H1 (cell line): ENCODE measurements around the gene IL16. TPM values are rescaled to one million over a fixed set of nuclear protein-coding genes. Genes with fewer than 3 reads are reported as not detected.

ENCODE experiments used
- CTCF ChIA-PET: fragments of 300-600 bp; sonication (Branson Sonifier 250); formaldehyde crosslinking; loops from one replicate; lab custom pipeline; 2021; ENCODE audit not compliant: partially characterized antibody; lab: Charles Lee
- POLR2A ChIA-PET: fragments of 300-600 bp; sonication (Branson Sonifier 250); formaldehyde crosslinking; loops from one replicate; lab custom pipeline; 2021; ENCODE audit warnings: inconsistent platforms; ENCODE audit not compliant: partially characterized antibody; lab: Charles Lee
- DNase-seq, 2 experiments: peaks; one replicate each; pipeline versions ENCODE4 v3.0.0 to v3.0.0-alpha.2; 2010 to 2022; ENCODE audit warnings: low spot score in 2 of 2, low read depth in 1 of 2, mixed read lengths in 1 of 2
- FAIRE-seq: peaks from 2 replicates; lab custom pipeline; 2011; peaks lifted over from hg19 to GRCh38; lab: Jason Lieb, UNC
- H2AFZ ChIP-seq: 2 replicates; pipeline ENCODE4 v1.8.1; 2012; ENCODE audit warnings: low read length, inconsistent platforms
- H2AK5ac ChIP-seq: 2 replicates; pipeline ENCODE4 v1.6.1; 2013; ENCODE audit warnings: low read depth, low read length
- H2BK120ac ChIP-seq: replicated peaks from 2 replicates; pipeline ENCODE3; 2013; ENCODE audit warnings: low read depth, low read length, inconsistent platforms
- H2BK12ac ChIP-seq: 2 replicates; pipeline ENCODE4 v1.6.1; 2013; ENCODE audit warnings: low read depth, low read length
- H2BK15ac ChIP-seq: 2 replicates; pipeline ENCODE4 v1.6.1; 2013; ENCODE audit warnings: low read length
- H2BK20ac ChIP-seq: 2 replicates; pipeline ENCODE4 v1.6.1; 2013; ENCODE audit warnings: low read length
- H2BK5ac ChIP-seq: 2 replicates; pipeline ENCODE4 v1.6.1; 2013; ENCODE audit warnings: low read depth, low read length
- H3K14ac ChIP-seq: 2 replicates; pipeline ENCODE4 v1.6.1; 2013; ENCODE audit warnings: inconsistent platforms; ENCODE audit not compliant: insufficient read length
- H3K18ac ChIP-seq: 2 replicates; pipeline ENCODE4 v1.6.1; 2013; ENCODE audit warnings: low read length; ENCODE audit errors: extremely low read depth
- H3K23ac ChIP-seq: 2 replicates; pipeline ENCODE4 v1.6.1; 2013; ENCODE audit warnings: inconsistent platforms; ENCODE audit not compliant: insufficient read length
- H3K23me2 ChIP-seq: 2 replicates; pipeline ENCODE4 v1.6.1; 2013; ENCODE audit warnings: low read depth, low read length
- H3K27ac ChIP-seq: 2 replicates; pipeline ENCODE4 v1.6.1; 2011; ENCODE audit warnings: low read depth, low read length, inconsistent platforms
- H3K27me3 ChIP-seq, 4 experiments: replicated peaks in 1 of 4; 1 replicate in 1 of 4; 2 replicates in 3 of 4; pipeline versions ENCODE4 v1.6.1 to v1.8.1; 2011 to 2013; ENCODE audit warnings: low read length in 3 of 4, mild to moderate bottlenecking in 3 of 4, inconsistent platforms in 2 of 4, mixed read lengths in 2 of 4, moderate library complexity in 1 of 4; ENCODE audit not compliant: control insufficient read depth in 3 of 4, insufficient read depth in 3 of 4; ENCODE audit errors: extremely low read depth in 1 of 4
- H3K36me3 ChIP-seq, 4 experiments: 2 replicates each; pipeline versions ENCODE4 v1.6.1 to v1.8.1; 2011 to 2013; ENCODE audit warnings: mild to moderate bottlenecking in 4 of 4, low read length in 3 of 4, moderate library complexity in 2 of 4, control low read depth in 1 of 4, inconsistent platforms in 1 of 4; ENCODE audit not compliant: insufficient read depth in 4 of 4, control insufficient read depth in 2 of 4
- H3K4ac ChIP-seq: replicated peaks from 2 replicates; pipeline ENCODE3; 2013; ENCODE audit warnings: low read length, low read depth, mixed read lengths, inconsistent platforms; ENCODE audit not compliant: insufficient read length
- H3K4me1 ChIP-seq, 4 experiments: replicated peaks in 1 of 4; 1 replicate in 1 of 4; 2 replicates in 3 of 4; pipeline versions ENCODE4 v1.6.1 to v1.8.1; 2011 to 2013; ENCODE audit warnings: low read length in 3 of 4, inconsistent platforms in 2 of 4, mixed read lengths in 1 of 4; ENCODE audit not compliant: insufficient read depth in 4 of 4, control insufficient read depth in 3 of 4
- H3K4me2 ChIP-seq, 2 experiments: 2 replicates each; pipeline versions ENCODE4 v1.6.1 to v1.8.1; 2011 to 2013; ENCODE audit warnings: low read depth in 2 of 2, low read length in 2 of 2, control low read depth in 1 of 2, inconsistent platforms in 1 of 2, mild to moderate bottlenecking in 1 of 2; ENCODE audit not compliant: insufficient read depth in 1 of 2
- H3K4me3 ChIP-seq, 4 experiments: fragments of 200-600, 300-600 bp in 1 of 4; sonication (generic), shearing (Covaris generic), sonication (Bioruptor Twin) in 1 of 4; 2 replicates each; pipeline versions ENCODE4 v1.5.1 to v1.8.1; 2011 to 2016; ENCODE audit warnings: low read length in 4 of 4, low read depth in 3 of 4, control low read depth in 2 of 4, inconsistent platforms in 2 of 4, mild to moderate bottlenecking in 2 of 4, mixed read lengths in 1 of 4, moderate library complexity in 1 of 4; ENCODE audit not compliant: insufficient read depth in 2 of 4; ENCODE audit errors: extremely low read depth in 1 of 4
- H3K56ac ChIP-seq: replicated peaks from 2 replicates; pipeline ENCODE3; 2013; ENCODE audit warnings: low read depth, mild to moderate bottlenecking, mixed read lengths, low read length, inconsistent platforms; ENCODE audit not compliant: insufficient read length
- H3K79me1 ChIP-seq: 2 replicates; pipeline ENCODE4 v1.6.1; 2013; ENCODE audit warnings: low read depth, low read length, control low read depth
- H3K79me2 ChIP-seq, 2 experiments: 2 replicates each; pipeline versions ENCODE4 v1.6.1 to v1.8.1; 2012 to 2013; ENCODE audit warnings: low read length in 2 of 2, mild to moderate bottlenecking in 2 of 2, inconsistent platforms in 1 of 2; ENCODE audit not compliant: insufficient read depth in 2 of 2, control insufficient read depth in 1 of 2
- H3K9ac ChIP-seq, 4 experiments: replicated peaks in 1 of 4; 1 replicate in 1 of 4; 2 replicates in 3 of 4; pipeline versions ENCODE4 v1.6.1 to v1.8.1; 2011 to 2013; ENCODE audit warnings: low read depth in 3 of 4, low read length in 3 of 4, control low read depth in 2 of 4, mild to moderate bottlenecking in 2 of 4, moderate library complexity in 2 of 4, inconsistent platforms in 1 of 4; ENCODE audit errors: extremely low read depth in 1 of 4
- H3K9me3 ChIP-seq, 2 experiments: 2 replicates each; pipeline versions ENCODE4 v1.6.1 to v1.8.1; 2012 to 2013; ENCODE audit warnings: mild to moderate bottlenecking in 2 of 2, moderate library complexity in 2 of 2, control low read depth in 1 of 2, inconsistent platforms in 1 of 2, low read depth in 1 of 2, low read length in 1 of 2, mixed read lengths in 1 of 2; ENCODE audit not compliant: insufficient read depth in 2 of 2
- H4K20me1 ChIP-seq, 2 experiments: replicated peaks in 1 of 2; 2 replicates each; pipeline versions ENCODE3 to v1.8.1; 2011 to 2013; ENCODE audit warnings: inconsistent platforms in 2 of 2, low read length in 2 of 2, mild to moderate bottlenecking in 1 of 2; ENCODE audit not compliant: insufficient read depth in 2 of 2, control insufficient read depth in 1 of 2
- H4K5ac ChIP-seq: 2 replicates; pipeline ENCODE4 v1.6.1; 2013; ENCODE audit warnings: low read length, low read depth, mixed read lengths, inconsistent platforms; ENCODE audit not compliant: insufficient read length
- H4K8ac ChIP-seq: 2 replicates; pipeline ENCODE4 v1.8.0; 2013; ENCODE audit warnings: mild to moderate bottlenecking, moderate library complexity, low read length, inconsistent platforms; ENCODE audit not compliant: insufficient read depth; ENCODE audit errors: extremely low read depth
- H4K91ac ChIP-seq: replicated peaks from 2 replicates; pipeline ENCODE3; 2013; ENCODE audit warnings: low read length, mixed read lengths, inconsistent platforms; ENCODE audit not compliant: insufficient read length
- EGR1 ChIP-seq: IDR thresholded peaks from 2 replicates; pipeline ENCODE4 v1.6.1; 2011; ENCODE audit warnings: low read depth, low read length, borderline replicate concordance
- HDAC2 ChIP-seq, 2 experiments: fragments of 300-600 bp in 1 of 2; sonication (generic) in 1 of 2; IDR thresholded peaks; 2 replicates each; pipeline ENCODE4 v1.6.1; 2011 to 2012; ENCODE audit warnings: low read depth in 2 of 2, low read length in 2 of 2, mild to moderate bottlenecking in 2 of 2, moderate library complexity in 2 of 2, borderline replicate concordance in 1 of 2, inconsistent platforms in 1 of 2
- RFX5 ChIP-seq: IDR thresholded peaks from 2 replicates; pipeline ENCODE4 v1.6.1; 2011; ENCODE audit warnings: low read depth, low read length, improper control_type of control experiment, borderline replicate concordance
- TAF1 ChIP-seq: IDR thresholded peaks from 2 replicates; pipeline ENCODE4 v1.6.1; 2011; ENCODE audit warnings: mild to moderate bottlenecking, low read depth, low read length
- WGBS, 2 experiments: shearing (Covaris generic) in 1 of 2; methylation state at CpG; one replicate each; pipeline versions ENCODE4 v1.1.6 to v1.1.7; 2013 to 2015; ENCODE audit warnings: low lambda C conversion rate in 2 of 2, mixed read lengths in 2 of 2, inconsistent platforms in 1 of 2, low coverage in 1 of 2, missing lambda C conversion rate in 1 of 2; ENCODE audit not compliant: insufficient replicate concordance in 2 of 2, insufficient coverage in 1 of 2, insufficient read length in 1 of 2; ENCODE audit errors: extremely low coverage in 1 of 2, missing lambda C conversion rate in 1 of 2; 5-methylcytosine and 5-hydroxymethylcytosine counted together
- polyA plus RNA-seq, 7 experiments: library from polyadenylated mRNA; depleted of rRNA in 3 of 7; stranded (reverse) in 5 of 7; unstranded in 2 of 7; fragments of >200 nt in 5 of 7; fragments of 200-250 nt in 2 of 7; gene quantifications; 1 replicate in 5 of 7; 2 replicates in 1 of 7; 4 replicates in 1 of 7; pipeline versions ENCODE4 v1.2.1 to v1.2.3, GENCODE V29; 2011 to 2013; ENCODE audit warnings: missing spikeins in 2 of 7, mixed read lengths in 2 of 7
- total RNA-seq: library from RNA; stranded (reverse); fragmentation: NEBNext Ultra II Directional; extraction: Animal tissue kit (Norgen Biotek cat#: 25700); gene quantifications from 2 replicates; pipeline ENCODE4 v1.2.1, GENCODE V29; 2021
- TF ChIP-seq, protein P1 (sequence below): IDR thresholded peaks from 2 replicates; pipeline ENCODE4 v1.6.1; 2012; ENCODE audit warnings: inconsistent platforms

The IL16 gene
- total and polyA plus RNA-seq, 2 of the 8 experiments (the other 6 are each of a cell fraction or from before 2014, with no cell fraction given): 0.03 to 0.09 TPM

DNA sequence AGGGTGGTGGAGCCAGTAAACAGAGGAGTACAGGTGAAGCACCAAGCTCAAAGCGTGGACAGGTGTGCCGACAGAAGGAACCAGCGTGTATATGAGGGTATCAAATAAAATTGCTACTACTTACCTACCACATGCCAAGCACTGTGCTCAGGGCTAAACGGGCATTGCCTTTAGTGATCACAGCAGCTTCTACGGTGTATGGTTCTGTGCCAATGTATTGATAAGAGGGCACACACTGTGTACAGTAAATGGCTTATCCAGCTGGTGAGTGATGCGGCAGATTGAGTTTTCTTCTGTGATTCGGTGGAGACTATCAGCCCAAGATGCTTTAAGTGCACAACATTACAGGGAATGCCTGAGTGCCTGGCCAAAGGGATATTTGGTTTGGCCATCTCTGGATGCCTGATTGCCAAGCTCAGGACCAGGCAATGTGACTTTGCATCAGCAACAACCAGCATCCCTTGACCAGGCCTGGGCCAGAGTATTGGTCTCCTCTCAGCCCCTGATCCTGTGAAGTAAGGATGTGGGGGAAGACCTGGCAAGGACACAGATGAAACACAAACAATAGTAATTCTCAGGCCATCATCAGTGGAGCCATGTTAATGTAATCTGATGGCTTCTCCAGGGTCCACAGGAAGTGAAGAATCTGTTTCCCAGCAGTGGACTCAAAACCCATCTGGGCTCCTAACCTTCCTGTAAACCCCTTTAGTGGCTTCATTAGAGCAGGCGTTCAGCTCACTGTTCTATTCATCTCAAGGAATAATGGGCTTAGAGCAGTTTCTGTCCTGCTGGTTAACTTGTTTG, 113.2 kb downstream of the IL16 start:
- H2BK12ac ChIP-seq: no peak overlapping the region
- H3K23ac ChIP-seq: no peak overlapping the region
- H4K91ac ChIP-seq: no peak overlapping the region
- TF ChIP-seq TAF1: no peak
- no peak for TF ChIP-seq HDAC2 (IDR thresholded peaks at IDR 0.05; ENCODE audit: borderline replicate concordance in 1 of 2, low read depth in 2 of 2, low read length in 2 of 2)
- TF ChIP-seq RFX5: no peak
- TF ChIP-seq EGR1: no peak
- TF ChIP-seq, protein P1, sequence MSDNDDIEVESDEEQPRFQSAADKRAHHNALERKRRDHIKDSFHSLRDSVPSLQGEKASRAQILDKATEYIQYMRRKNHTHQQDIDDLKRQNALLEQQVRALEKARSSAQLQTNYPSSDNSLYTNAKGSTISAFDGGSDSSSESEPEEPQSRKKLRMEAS: no peak
- no peak overlapping the region for H3K14ac ChIP-seq
- H3K4ac ChIP-seq: no peak overlapping the region
- no peak overlapping the region for H2BK15ac ChIP-seq
- no peak overlapping the region for H2BK20ac ChIP-seq
- no peaks in the 10 kb centered on the region for H3K79me2 ChIP-seq
- CTCF ChIA-PET: interaction anchor here (1.2 to 4.1 kb wide), 5 partner anchors 9 to 43 kb away, joined by 3 to 19 read pairs (median 3); no protein-coding TSS in a partner anchor
- H3K36me3 ChIP-seq: peaks cover 0 to 10% (median 7%) of the 10 kb centered on the region in 4 experiments; a peak in 4 of 8 replicates
- H3K23me2 ChIP-seq: no peaks in the 10 kb centered on the region
- DNase-seq (no peak), FAIRE-seq (no peak)
- no peak overlapping the region for H2AFZ ChIP-seq
- H4K5ac ChIP-seq: no peak overlapping the region
- WGBS, 2 experiments: 89% methylated on average over 8 of the region's 8 CpGs; no CpG with 5 or more reads in 1 of the 2 experiments
- H2BK5ac ChIP-seq: no peak overlapping the region
- H3K18ac ChIP-seq: no peak overlapping the region
- no peak overlapping the region for H2BK120ac ChIP-seq
- no peak overlapping the region; the same call in 1 of the 2 replicates for H4K8ac ChIP-seq
- no peak overlapping the region for H3K4me3 ChIP-seq
- H3K4me2 ChIP-seq: no peak overlapping the region
- no peaks in the 10 kb centered on the region for H3K4me1 ChIP-seq
- no peak overlapping the region for H3K27ac ChIP-seq
- H3K9me3 ChIP-seq: no peaks in the 10 kb centered on the region
- no peak overlapping the region for H3K9ac ChIP-seq
- no peak overlapping the region for H3K56ac ChIP-seq
- H3K27me3 ChIP-seq: no peaks in the 10 kb centered on the region
- no peaks in the 10 kb centered on the region for H4K20me1 ChIP-seq
- POLR2A ChIA-PET: interaction anchor here (3.0 kb wide), 1 partner anchor 14 kb away, joined by 9 read pairs; the partner anchor contains the start of gene STARD5
- no peaks in the 10 kb centered on the region for H3K79me1 ChIP-seq
- H2AK5ac ChIP-seq: no peak overlapping the region
